Natural killer cell (primary cell): ENCODE measurements around the gene POLG. TPM values are rescaled to one million over a fixed set of nuclear protein-coding genes. Genes with fewer than 3 reads are reported as not detected.

ENCODE experiments used
- ATAC-seq, 3 donors: fragments of 150-1000 bp in 2 of 3; fragments of 200-7000 bp in 1 of 3; cut with Tn5 transposase; 1 replicate in 1 of 3; 2 replicates in 2 of 3; pipeline ENCODE4 v1.10.0; 2021; ENCODE audit warnings: mild to moderate bottlenecking in 2 of 3, moderate library complexity in 2 of 3
- DNase-seq, 2 donors: peaks; one replicate each; pipeline versions ENCODE4 v3.0.0 to v3.0.0-alpha.2; 2013 to 2021; ENCODE audit warnings: mixed read lengths in 1 of 2
- H3K27ac ChIP-seq: one replicate; pipeline ENCODE4 v1.5.1; 2013; ENCODE audit warnings: mild to moderate bottlenecking, low read length
- H3K27me3 ChIP-seq: one replicate; pipeline ENCODE4 v1.6.1; 2013; ENCODE audit warnings: low read length; ENCODE audit not compliant: control insufficient read depth, insufficient read depth
- H3K36me3 ChIP-seq: one replicate; pipeline ENCODE4 v1.6.1; 2013; ENCODE audit warnings: low read length; ENCODE audit not compliant: control insufficient read depth, insufficient read depth
- H3K4me1 ChIP-seq: one replicate; pipeline ENCODE4 v1.6.1; 2013; ENCODE audit warnings: low read length; ENCODE audit not compliant: control insufficient read depth, insufficient read depth
- H3K4me3 ChIP-seq: one replicate; pipeline ENCODE4 v1.5.1; 2013; ENCODE audit warnings: low read length
- H3K9me3 ChIP-seq: one replicate; pipeline ENCODE4 v1.6.1; 2013; ENCODE audit warnings: low read length; ENCODE audit not compliant: control insufficient read depth, insufficient read depth
- H3K27ac Mint-ChIP-seq, 2 donors: one replicate each; pipeline ENCODE4 v1.8.0; 2022; ENCODE audit warnings: mild to moderate bottlenecking in 2 of 2, mixed read lengths in 2 of 2, moderate library complexity in 1 of 2
- H3K27me3 Mint-ChIP-seq, 2 donors: one replicate each; pipeline ENCODE4 v1.8.0; 2022; ENCODE audit warnings: low read depth in 2 of 2, mixed read lengths in 2 of 2
- H3K36me3 Mint-ChIP-seq: one replicate; pipeline ENCODE4 v1.8.0; 2022; ENCODE audit warnings: mixed read lengths
- H3K4me1 Mint-ChIP-seq, 2 donors: one replicate each; pipeline ENCODE4 v1.8.0; 2022; ENCODE audit warnings: mixed read lengths in 2 of 2
- H3K4me3 Mint-ChIP-seq: one replicate; pipeline ENCODE4 v1.8.0; 2022; ENCODE audit warnings: mild to moderate bottlenecking, moderate library complexity, mixed read lengths
- H3K9me3 Mint-ChIP-seq, 2 donors: one replicate each; pipeline ENCODE4 v1.8.0; 2022; ENCODE audit warnings: mixed read lengths in 2 of 2
- CTCF ChIP-seq: fragments of 200-600 bp; IDR thresholded peaks from one replicate; pipeline ENCODE4 v1.8.0; 2022; ENCODE audit warnings: antibody characterized with exemption
- WGBS: methylation state at CpG from one replicate; pipeline ENCODE4 v1.1.7; 2013; ENCODE audit warnings: missing lambda C conversion rate; ENCODE audit not compliant: insufficient coverage; 5-methylcytosine and 5-hydroxymethylcytosine counted together
- intact Hi-C: fragments of 100-400 bp; cut with micrococcal nuclease; formaldehyde crosslinking; loops from one replicate; pipeline ENCODE4 v1.14.2; 2022
- total RNA-seq, 4 donors: library from RNA; stranded (reverse); fragments of 120-200 nt in 1 of 4; gene quantifications; one replicate each; pipeline versions ENCODE4 v1.2.3 to v1.2.4, GENCODE V29; 2013 to 2022

POLG gene
- total RNA-seq, 3 donors from 2014 or later (not counting 1 experiment from before 2014, with no cell fraction given), result 205 to 253 (median 238) TPM

- Histone ChIP-seq H3K36me3 (no peaks in the 10 kb centered on the region), H3K9me3 (no peaks in the 10 kb centered on the region), H3K27me3 (no peaks in the 10 kb centered on the region), H3K27ac (no peak overlapping the region), H3K4me3 (no peak overlapping the region), H3K4me1 (peaks cover 21% of the 10 kb centered on the region)
- Mint-ChIP-seq H3K27me3 (peaks cover 0 to 3% of the 10 kb centered on the region in 2 donors), H3K4me1 (peaks cover 14 to 18% of the 10 kb centered on the region in 2 donors), H3K4me3 (no peak overlapping the region), H3K36me3 (peaks cover 7% of the 10 kb centered on the region), H3K27ac (peak overlapping the region in 1 of 2 donors; percentile 99), H3K9me3 (no peaks in the 10 kb centered on the region)
- ATAC-seq, result no peak
- intact Hi-C loops, result loop anchor here (10.0 kb wide), 1 partner anchor 133 kb away; no protein-coding TSS in a partner anchor
- TF ChIP-seq CTCF, result no peak
- WGBS, result 85% methylated on average over 6 of the region's 6 CpGs
- DNase-seq, result no peak
Measured at GRCh38 chr15:89338036-89338435, 3.4 kb upstream of the POLG start.

DNA sequence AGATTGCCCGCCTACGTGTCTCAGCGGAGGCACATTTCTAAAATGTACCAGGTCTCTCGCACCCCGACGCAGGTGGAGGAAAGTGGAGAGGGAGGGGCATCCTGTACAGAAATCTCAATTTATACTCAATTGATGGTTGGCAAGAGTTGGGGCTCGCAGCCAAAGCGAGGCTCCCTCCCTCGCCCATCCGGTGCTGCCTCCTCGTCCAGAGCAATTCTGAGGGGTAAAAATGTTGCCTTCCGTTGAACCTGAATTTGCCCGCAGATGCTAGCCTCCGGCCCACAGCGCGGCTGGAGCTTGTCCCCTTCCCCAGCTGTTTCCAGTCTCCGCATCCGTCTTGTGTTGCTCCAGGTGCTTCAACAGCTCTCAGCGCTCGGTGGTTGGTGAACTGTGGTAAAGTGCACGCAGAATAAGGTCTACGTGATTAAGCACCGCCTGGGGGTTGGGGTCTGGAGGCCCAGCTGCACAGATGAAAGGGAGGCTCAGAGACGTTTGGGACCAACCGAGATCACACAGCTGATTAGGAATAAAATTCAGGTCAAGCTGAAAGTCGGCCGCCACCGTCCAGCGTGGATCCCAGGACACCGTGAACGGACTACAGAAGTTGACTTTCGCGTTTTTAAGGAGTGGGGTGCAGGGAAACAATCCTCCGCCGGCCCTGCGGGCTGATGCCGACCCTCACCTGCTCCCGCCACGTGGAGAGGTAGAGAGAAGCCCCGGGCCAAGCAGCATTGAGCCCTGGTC lies 846 bp upstream of the POLG start:
- Mint-ChIP-seq H3K27me3 (peaks cover 0 to 3% of the 10 kb centered on the region in 2 donors), H3K27ac (peak overlapping the region; percentile 99 to 100), H3K4me1 (peaks cover 39 to 43% of the 10 kb centered on the region in 2 donors), H3K9me3 (no peaks in the 10 kb centered on the region), H3K4me3 (peak overlapping the region; percentile 98), H3K36me3 (peaks cover 18% of the 10 kb centered on the region)
- peak in 1 of 3 donors; percentile 0 for ATAC-seq
- intact Hi-C loops, result loop anchor here (2.0 to 10.0 kb wide), 2 partner anchors 131 to 247 kb away; partner anchors contain the start of gene ABHD2
- no peak for TF ChIP-seq CTCF
- H3K27me3 ChIP-seq, result no peaks in the 10 kb centered on the region
- H3K27ac ChIP-seq, result peak overlapping the region; percentile 56
- whole genome bisulfite sequencing, result 8% methylated on average over 34 of the region's 40 CpGs
- peak overlapping the region; percentile 66 for H3K4me3 ChIP-seq
- peaks cover 42% of the 10 kb centered on the region for H3K4me1 ChIP-seq
- peak; percentile 32 to 69 for DNase-seq
- peaks cover 24% of the 10 kb centered on the region for H3K36me3 ChIP-seq
- no peaks in the 10 kb centered on the region for H3K9me3 ChIP-seq

GRCh38 chr15:89333959-89334509 lies 590 bp downstream of the POLG start:
- Histone ChIP-seq H3K27ac (peak overlapping the region; percentile 66), H3K4me1 (peaks cover 56% of the 10 kb centered on the region), H3K36me3 (peaks cover 39% of the 10 kb centered on the region), H3K9me3 (no peaks in the 10 kb centered on the region), H3K27me3 (no peaks in the 10 kb centered on the region), H3K4me3 (peak overlapping the region; percentile 66)
- H3K27ac Mint-ChIP-seq, result peak overlapping the region; percentile 99 to 100
- H3K27me3 Mint-ChIP-seq, result peaks cover 0 to 3% of the 10 kb centered on the region in 2 donors
- intact Hi-C loops, result loop anchor here (1.0 to 10.0 kb wide), 4 partner anchors 92 to 696 kb away; partner anchors contain the start of genes ABHD2 and FANCI
- no peaks in the 10 kb centered on the region for H3K9me3 Mint-ChIP-seq
- no peak for ATAC-seq
- peaks cover 18% of the 10 kb centered on the region for H3K36me3 Mint-ChIP-seq
- peaks cover 53 to 57% of the 10 kb centered on the region in 2 donors for H3K4me1 Mint-ChIP-seq
- peak overlapping the region; percentile 77 for H3K4me3 Mint-ChIP-seq
- no peak for DNase-seq
- 2% methylated on average over 43 of the region's 43 CpGs for WGBS
- no peak for TF ChIP-seq CTCF
